Spleen (tissue), 11 donors: ENCODE data around the gene FAR2. TPM values are rescaled to one million over a fixed set of nuclear protein-coding genes. Genes with fewer than 3 reads are reported as not detected.

Experiments
- DNase-seq: peaks from one replicate; pipeline ENCODE4 v3.0.0-alpha.2; 2020
- H3K27ac ChIP-seq, 8 donors: fragments of 200-600 bp; sonication (generic) in 7 of 8; 1 replicate in 4 of 8; 2 replicates in 4 of 8; pipeline versions ENCODE4 v1.5.0 to v1.8.0; 2016 to 2021; ENCODE audit warnings: inconsistent platforms in 4 of 8, mild to moderate bottlenecking in 4 of 8, moderate library complexity in 1 of 8
- H3K27me3 ChIP-seq, 7 donors: fragments of 200-600 bp; sonication (generic) in 6 of 7; replicated peaks in 1 of 7; 1 replicate in 4 of 7; 2 replicates in 3 of 7; pipeline versions ENCODE4 v1.5.0 to v1.8.0; 2016 to 2021; ENCODE audit warnings: inconsistent platforms in 3 of 7, mild to moderate bottlenecking in 1 of 7
- H3K36me3 ChIP-seq, 6 donors: fragments of 200-600 bp; sonication (generic) in 5 of 6; 1 replicate in 4 of 6; 2 replicates in 2 of 6; pipeline versions ENCODE4 v1.5.0 to v1.8.0; 2016 to 2021; ENCODE audit warnings: inconsistent platforms in 2 of 6
- H3K4me1 ChIP-seq, 6 donors: fragments of 200-600 bp; sonication (generic) in 5 of 6; 1 replicate in 3 of 6; 2 replicates in 3 of 6; pipeline versions ENCODE4 v1.5.0 to v1.8.0; 2016 to 2021; ENCODE audit warnings: inconsistent platforms in 3 of 6
- H3K4me3 ChIP-seq, 8 donors: fragments of 200-600 bp; sonication (generic) in 7 of 8; 1 replicate in 4 of 8; 2 replicates in 4 of 8; pipeline versions ENCODE4 v1.5.0 to v1.8.0; 2016 to 2021; ENCODE audit warnings: inconsistent platforms in 4 of 8, mild to moderate bottlenecking in 4 of 8, moderate library complexity in 2 of 8
- H3K9me3 ChIP-seq, 8 donors: fragments of 200-600 bp; sonication (generic) in 7 of 8; 1 replicate in 4 of 8; 2 replicates in 4 of 8; pipeline versions ENCODE4 v1.5.0 to v1.8.0; 2016 to 2021; ENCODE audit warnings: inconsistent platforms in 4 of 8
- POLR2A ChIP-seq, 3 donors: fragments of 450-650 bp; IDR thresholded peaks; one replicate each; pipeline ENCODE4 v1.5.1; 2017; ENCODE audit warnings: antibody characterized with exemption in 3 of 3, mild to moderate bottlenecking in 1 of 3
- POLR2AphosphoS5 ChIP-seq, 3 donors: sonication (generic); formaldehyde crosslinking; IDR thresholded peaks; one replicate each; pipeline ENCODE4 v1.5.1; 2017; ENCODE audit warnings: antibody characterized with exemption in 3 of 3
- WGBS, 5 donors: extraction: QIAGEN DNeasy Blood & Tissue Kit in 3 of 5; methylation state at CpG; one replicate each; pipeline versions ENCODE4 v1.1.5 to v1.1.7; 2013 to 2018; 5-methylcytosine and 5-hydroxymethylcytosine counted together
- intact Hi-C: fragments of 100-400 bp; cut with DNase I; formaldehyde crosslinking; loops from one replicate; pipeline ENCODE4 v1.15.0; 2023; ENCODE audit warnings: low total_unique reads
- polyA plus RNA-seq, 3 donors: library from polyadenylated mRNA; stranded (reverse); fragments of 200-250 nt; gene quantifications; one replicate each; pipeline ENCODE4 v1.2.1, GENCODE V29; 2013
- total RNA-seq, 7 donors: library from RNA; depleted of rRNA in 3 of 7; stranded (reverse); fragments of >200 nt in 3 of 7; fragmentation: NEBNext Ultra II Directional in 4 of 7; extraction: Animal tissue kit (Norgen Biotek cat#: 25700) in 4 of 7; gene quantifications; one replicate each; pipeline versions ENCODE4 v1.1.0 to v1.2.1, GENCODE V29; 2016 to 2021
- TF ChIP-seq, protein P1 (sequence below), 11 experiments: fragments of 200-600 bp in 7 of 11; fragments of 450-650 bp in 4 of 11; sonication (generic) in 4 of 11; IDR thresholded peaks in 8 of 11; conservative IDR thresholded peaks in 3 of 11; 1 replicate in 7 of 11; 2 replicates in 4 of 11; pipeline versions ENCODE4 v1.4.0 to v1.8.0; 2016 to 2021; ENCODE audit warnings: antibody characterized with exemption in 11 of 11, inconsistent platforms in 4 of 11, mild to moderate bottlenecking in 1 of 11
- donor health status: healthy with polysubstance abuse.
- donor health status: DM: no; HTN: no; CAD: no; lungs with moderate emphysema.
- donor health status: DM: no; HTN: no; CAD: no.
- donor health status: Bipolar disorder and iron deficiency.
- donor health status: healthy.
- donor health status: DM: no; HTN: no; CAD: no.
- donor health status: DM: yes; HTN: yes; CAD: no.

Gene FAR2
- total and polyA plus RNA-seq, 10 donors, result 2.9 to 51.8 (median 29.2) TPM

DNA sequence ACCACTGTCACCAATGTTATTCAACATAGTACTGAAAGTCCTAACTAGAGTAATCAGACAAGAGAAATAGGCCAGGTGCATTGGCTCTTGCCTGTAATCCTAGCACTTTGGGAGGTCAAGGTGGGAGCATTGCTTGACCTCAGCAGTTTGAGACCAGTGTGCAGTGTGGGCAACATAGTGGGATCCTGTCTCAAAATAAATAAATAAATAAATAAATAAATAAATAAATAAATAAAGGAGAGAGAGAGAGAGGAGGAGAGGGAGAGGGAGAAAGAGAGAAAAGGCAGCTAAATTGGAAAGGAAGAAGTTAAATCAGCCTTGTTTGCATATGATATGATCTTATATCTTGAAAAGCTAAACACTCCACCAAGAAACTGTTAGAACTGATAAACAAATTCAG is 115.3 kb downstream of the FAR2 start:
- no peaks in the 10 kb centered on the region for H3K27me3 ChIP-seq
- TF ChIP-seq POLR2A (IDR thresholded peaks at IDR 0.05) (no peak), POLR2AphosphoS5 (IDR thresholded peaks at IDR 0.05) (no peak)
- TF ChIP-seq, protein P1, sequence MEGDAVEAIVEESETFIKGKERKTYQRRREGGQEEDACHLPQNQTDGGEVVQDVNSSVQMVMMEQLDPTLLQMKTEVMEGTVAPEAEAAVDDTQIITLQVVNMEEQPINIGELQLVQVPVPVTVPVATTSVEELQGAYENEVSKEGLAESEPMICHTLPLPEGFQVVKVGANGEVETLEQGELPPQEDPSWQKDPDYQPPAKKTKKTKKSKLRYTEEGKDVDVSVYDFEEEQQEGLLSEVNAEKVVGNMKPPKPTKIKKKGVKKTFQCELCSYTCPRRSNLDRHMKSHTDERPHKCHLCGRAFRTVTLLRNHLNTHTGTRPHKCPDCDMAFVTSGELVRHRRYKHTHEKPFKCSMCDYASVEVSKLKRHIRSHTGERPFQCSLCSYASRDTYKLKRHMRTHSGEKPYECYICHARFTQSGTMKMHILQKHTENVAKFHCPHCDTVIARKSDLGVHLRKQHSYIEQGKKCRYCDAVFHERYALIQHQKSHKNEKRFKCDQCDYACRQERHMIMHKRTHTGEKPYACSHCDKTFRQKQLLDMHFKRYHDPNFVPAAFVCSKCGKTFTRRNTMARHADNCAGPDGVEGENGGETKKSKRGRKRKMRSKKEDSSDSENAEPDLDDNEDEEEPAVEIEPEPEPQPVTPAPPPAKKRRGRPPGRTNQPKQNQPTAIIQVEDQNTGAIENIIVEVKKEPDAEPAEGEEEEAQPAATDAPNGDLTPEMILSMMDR (IDR thresholded peaks at IDR 0.05 in 8 of 11, conservative IDR thresholded peaks at IDR 0.05 in 3 of 11), result no peak
- intact Hi-C loops, result no loop called here
- no peak overlapping the region for H3K4me3 ChIP-seq
- H3K9me3 ChIP-seq, result peaks cover 0 to 47% (median 29%) of the 10 kb centered on the region in 8 donors
- DNase-seq, result no peak
- no peak overlapping the region for H3K27ac ChIP-seq
- peaks cover 0 to 7% (median 0%) of the 10 kb centered on the region in 6 donors for H3K36me3 ChIP-seq
- no peaks in the 10 kb centered on the region for H3K4me1 ChIP-seq

DNA sequence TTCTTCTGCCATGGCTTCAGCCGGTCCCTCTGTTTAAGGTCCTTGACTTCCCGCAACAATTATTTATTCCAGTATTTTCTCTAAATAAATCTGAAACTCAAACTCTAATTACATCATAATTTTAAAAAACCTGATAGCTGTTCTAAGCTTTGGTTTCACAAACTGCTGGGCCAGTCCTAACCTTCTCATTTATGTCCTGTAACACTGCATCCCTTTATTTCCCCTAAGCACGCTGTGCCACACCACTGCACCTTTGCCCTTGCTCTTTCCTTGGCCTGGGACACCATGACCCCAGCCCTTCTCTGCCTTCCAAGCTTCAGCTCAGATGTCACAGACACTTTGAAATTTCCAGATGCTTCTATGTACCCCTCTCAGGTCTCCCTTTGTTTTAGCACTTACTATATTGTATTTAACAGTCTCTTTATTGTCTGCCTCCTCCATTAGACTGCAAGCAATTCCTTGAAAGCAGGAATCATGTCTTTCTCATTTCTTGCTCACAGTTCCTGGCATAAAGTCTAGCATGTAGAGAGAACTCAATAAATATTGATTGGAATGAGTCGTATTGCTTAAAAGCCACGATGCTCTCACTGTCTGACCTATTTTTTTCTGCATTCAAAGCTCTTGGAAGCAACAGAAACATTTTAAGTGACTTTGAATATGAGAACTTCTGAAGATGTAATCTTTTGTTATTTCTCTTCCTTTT is 120.8 kb downstream of the FAR2 start:
- intact Hi-C loops, result no loop called here
- 88 to 95% (median 93%) methylated on average over 5 of the region's 5 CpGs for WGBS, 5 donors
- TF ChIP-seq POLR2AphosphoS5 (IDR thresholded peaks at IDR 0.05) (no peak), POLR2A (IDR thresholded peaks at IDR 0.05) (no peak)
- TF ChIP-seq, protein P1 (IDR thresholded peaks at IDR 0.05 in 8 of 11, conservative IDR thresholded peaks at IDR 0.05 in 3 of 11), result no peak

DNA sequence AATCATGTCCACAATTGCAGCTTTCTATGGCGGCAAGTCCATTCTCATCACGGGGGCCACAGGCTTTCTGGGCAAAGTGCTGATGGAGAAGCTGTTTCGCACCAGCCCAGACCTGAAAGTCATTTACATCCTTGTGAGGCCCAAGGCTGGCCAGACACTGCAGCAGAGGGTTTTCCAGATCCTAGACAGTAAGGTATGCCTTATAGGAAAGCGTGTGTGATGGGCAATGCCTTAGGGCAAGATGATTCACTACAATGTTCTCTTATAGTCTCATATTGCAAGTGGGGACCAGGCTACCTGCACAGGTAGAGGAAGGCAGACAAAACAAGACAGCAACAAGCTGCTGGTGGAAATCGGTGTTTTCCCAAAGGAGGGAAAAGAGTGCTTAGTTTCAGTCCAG is 121.4 kb downstream of the FAR2 start:
- TF ChIP-seq, protein P1 (IDR thresholded peaks at IDR 0.05 in 8 of 11, conservative IDR thresholded peaks at IDR 0.05 in 3 of 11), result no peak
- TF ChIP-seq POLR2A (IDR thresholded peaks at IDR 0.05) (no peak), POLR2AphosphoS5 (IDR thresholded peaks at IDR 0.05) (no peak)
- Histone ChIP-seq H3K4me3 (no peak overlapping the region), H3K4me1 (no peaks in the 10 kb centered on the region), H3K9me3 (no peaks in the 10 kb centered on the region), H3K27ac (no peak overlapping the region), H3K27me3 (no peaks in the 10 kb centered on the region), H3K36me3 (peaks cover 0 to 40% (median 11%) of the 10 kb centered on the region in 6 donors)
- 91 to 98% (median 95%) methylated on average over 5 of the region's 5 CpGs for WGBS, 5 donors
- intact Hi-C loops, result no loop called here
- no peak for DNase-seq

More for the DNA sequence above, 120.8 kb downstream of the FAR2 start:
- H3K27me3 ChIP-seq, result no peaks in the 10 kb centered on the region
- DNase-seq, result no peak
- no peaks in the 10 kb centered on the region for H3K4me1 ChIP-seq
- no peak overlapping the region for H3K27ac ChIP-seq
- H3K4me3 ChIP-seq, result no peak overlapping the region
- peaks cover 0 to 4% (median under 1%) of the 10 kb centered on the region in 8 donors for H3K9me3 ChIP-seq
- peaks cover 0 to 38% (median 11%) of the 10 kb centered on the region in 6 donors for H3K36me3 ChIP-seq

- intact Hi-C loops, result no loop called here
These were observed 124.2 kb downstream of the FAR2 start for GRCh38 chr12:29273178-29273843.

More at GRCh38 chr12:29273178-29273843, 124.2 kb downstream of the FAR2 start:
- Histone ChIP-seq H3K4me3 (no peak overlapping the region), H3K27me3 (no peaks in the 10 kb centered on the region), H3K4me1 (no peaks in the 10 kb centered on the region), H3K9me3 (no peaks in the 10 kb centered on the region), H3K36me3 (peaks cover 0 to 51% (median 11%) of the 10 kb centered on the region in 6 donors), H3K27ac (no peak overlapping the region)
- WGBS, 5 donors, result 71 to 86% (median 84%) methylated on average over 5 to 7 of the region's 7 CpGs
- TF ChIP-seq POLR2AphosphoS5 (IDR thresholded peaks at IDR 0.05) (no peak), POLR2A (IDR thresholded peaks at IDR 0.05) (no peak)
- TF ChIP-seq, protein P1 (IDR thresholded peaks at IDR 0.05 in 8 of 11, conservative IDR thresholded peaks at IDR 0.05 in 3 of 11), result no peak
- DNase-seq, result no peak
